ENCODE measurements around the gene TSG101.
A peak's percentile ranks its signal among the peaks of the same experiment; 100 is the strongest.

TSG101 gene

DNA sequence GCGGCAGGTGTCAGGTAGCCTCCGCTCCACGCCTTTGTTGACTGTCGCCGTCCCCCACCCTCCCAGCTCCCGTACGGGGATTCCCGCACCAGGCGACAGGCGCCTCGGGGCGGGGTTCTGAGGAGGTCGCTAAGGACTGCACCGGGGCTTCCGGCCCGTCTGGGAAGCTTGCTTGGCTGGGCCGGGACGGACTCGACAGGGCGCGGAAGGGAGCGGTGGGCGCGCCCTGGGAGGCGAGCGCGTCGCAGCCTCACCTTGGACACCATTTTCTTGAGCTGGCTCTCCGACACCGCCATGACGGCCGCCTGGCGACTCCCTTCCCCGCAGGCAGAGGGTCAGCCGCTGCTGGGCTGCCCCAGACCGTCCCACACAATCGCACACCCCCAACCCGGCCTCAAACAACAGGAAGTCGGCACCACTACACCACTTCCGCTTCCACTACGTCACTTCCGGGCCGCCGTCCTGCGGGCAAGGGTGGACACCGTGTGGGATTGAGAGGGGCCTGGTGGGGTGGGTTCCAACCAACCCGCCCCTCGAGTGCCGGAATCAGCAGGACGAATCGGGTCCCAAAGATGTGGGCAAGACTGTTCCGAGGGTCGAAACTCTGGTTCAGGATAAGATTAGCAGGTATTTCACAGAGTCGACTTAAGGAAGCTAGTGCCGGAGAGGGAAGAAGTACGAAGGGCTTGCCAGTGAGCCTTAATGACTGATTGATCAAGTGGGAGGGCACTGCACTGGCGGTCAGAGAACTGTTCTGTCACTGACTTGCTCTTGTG, at the start of gene TSG101:
Gene TSG101, minus strand, starts transcription at position 422 of the 776 bp plus-strand sequence. Its CDS starts 126 bp downstream, at position 296.
- DNase-seq (ENCODE audit: low read depth in 2 of 2): peak; percentile 85 to 90

- DNase-seq (ENCODE audit: low read depth in 2 of 2): no peak
Observed at GRCh38 chr11:18575361-18575760, 48.6 kb upstream of the TSG101 start.

DNA sequence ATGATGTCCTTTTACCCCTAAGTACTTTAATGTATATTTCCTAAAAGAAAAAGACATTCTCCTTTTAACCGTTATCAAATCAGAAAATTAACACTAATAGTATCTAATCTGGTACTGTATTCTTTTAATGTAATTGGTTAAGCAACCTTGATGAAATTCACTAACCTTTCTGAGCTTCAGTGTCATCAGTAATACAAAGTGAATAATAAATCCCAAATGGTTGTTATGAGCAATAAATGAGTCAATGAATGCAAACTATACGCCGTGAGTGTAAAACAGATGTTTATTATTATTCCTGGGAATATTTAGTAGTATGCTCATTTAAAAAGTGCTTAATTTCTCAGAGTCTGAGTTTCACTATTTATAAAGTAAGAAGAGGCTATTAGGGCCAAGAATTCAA, 40.3 kb upstream of the TSG101 start:
- no peak for DNase-seq (ENCODE audit: low read depth in 2 of 2)

- no peak for DNase-seq (ENCODE audit: low read depth in 2 of 2)
Observed at GRCh38 chr11:18566406-18566805, 39.7 kb upstream of the TSG101 start.

GRCh38 chr11:18564149-18564548, 37.4 kb upstream of the TSG101 start:
- no peak for DNase-seq (ENCODE audit: low read depth in 2 of 2)

- DNase-seq (ENCODE audit: low read depth in 2 of 2): no peak
Observed at GRCh38 chr11:18563090-18563730, 36.5 kb upstream of the TSG101 start.

- no peak for DNase-seq (ENCODE audit: low read depth in 2 of 2)
Observed at GRCh38 chr11:18548001-18548400, 21.3 kb upstream of the TSG101 start.

GRCh38 chr11:18540207-18541009, 13.7 kb upstream of the TSG101 start:
- DNase-seq (ENCODE audit: low read depth in 2 of 2): no peak

DNA sequence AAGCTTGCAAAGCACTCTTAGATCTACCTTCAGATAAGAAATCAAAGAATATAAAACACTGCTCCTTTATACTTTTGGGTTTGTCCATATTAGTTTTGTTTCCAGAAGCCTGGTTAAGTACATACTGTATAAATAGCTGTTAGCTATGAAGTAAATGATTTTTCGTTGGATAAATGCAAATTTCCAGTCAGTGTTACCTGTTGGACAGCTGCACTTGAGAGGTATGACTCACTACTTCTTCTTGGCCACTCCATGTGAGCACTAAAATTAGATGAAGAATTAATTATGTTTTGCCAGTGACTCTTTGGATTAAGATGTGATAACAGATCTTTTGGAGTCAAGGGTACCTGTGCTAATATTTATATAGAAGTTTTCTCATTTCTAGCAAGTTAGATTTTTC, 9.5 kb upstream of the TSG101 start:
- DNase-seq (ENCODE audit: low read depth in 2 of 2): no peak

GRCh38 chr11:18534245-18534644, 7.5 kb upstream of the TSG101 start:
- no peak for DNase-seq (ENCODE audit: low read depth in 2 of 2)

DNA sequence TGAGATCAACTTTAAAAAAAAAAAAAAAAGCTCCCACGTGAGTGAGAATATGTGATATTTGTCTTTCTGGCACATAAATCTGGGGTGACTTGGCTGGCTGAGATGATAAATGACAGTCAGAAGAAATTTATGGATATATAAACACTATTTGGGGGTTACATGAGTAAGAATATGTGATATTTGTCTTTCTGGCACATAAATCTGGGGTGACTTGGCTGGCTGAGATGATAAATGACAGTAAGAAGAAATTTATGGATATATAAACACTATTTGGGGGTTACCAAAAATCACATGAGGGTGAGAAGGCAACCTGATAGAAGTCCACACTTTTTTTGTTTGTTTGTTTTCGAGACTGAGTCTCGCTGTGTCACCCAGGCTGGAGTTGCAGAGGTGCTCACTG, 6.6 kb upstream of the TSG101 start:
- DNase-seq (ENCODE audit: low read depth in 2 of 2): no peak

DNA sequence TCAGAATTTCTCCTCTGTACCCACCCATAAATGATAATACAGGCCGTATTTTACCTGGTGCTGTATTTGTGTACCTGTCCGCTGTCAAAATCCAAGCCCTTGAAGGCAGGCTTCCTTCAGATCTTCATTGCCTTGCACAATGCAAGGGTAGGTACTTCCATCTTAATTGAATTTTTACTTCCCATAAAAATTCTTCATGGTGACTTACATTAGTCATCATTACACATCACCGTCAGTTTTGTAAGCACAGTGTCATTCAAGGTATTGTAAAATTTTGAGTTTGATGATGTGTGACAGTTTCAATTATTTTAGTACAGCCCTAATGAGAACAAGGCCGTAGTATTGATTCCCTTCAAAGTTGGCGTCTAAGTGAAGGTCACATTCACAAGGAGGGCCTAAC, 770 bp upstream of the TSG101 start:
- DNase-seq (ENCODE audit: low read depth in 2 of 2): no peak

- no peak for DNase-seq (ENCODE audit: low read depth in 2 of 2)
Observed at GRCh38 chr11:18526130-18526520, 617 bp downstream of the TSG101 start.

GRCh38 chr11:18524248-18524647, 2.5 kb downstream of the TSG101 start:
- no peak for DNase-seq (ENCODE audit: low read depth in 2 of 2)

- DNase-seq (ENCODE audit: low read depth in 2 of 2): no peak
Observed at GRCh38 chr11:18523084-18523483, 3.7 kb downstream of the TSG101 start.

DNA sequence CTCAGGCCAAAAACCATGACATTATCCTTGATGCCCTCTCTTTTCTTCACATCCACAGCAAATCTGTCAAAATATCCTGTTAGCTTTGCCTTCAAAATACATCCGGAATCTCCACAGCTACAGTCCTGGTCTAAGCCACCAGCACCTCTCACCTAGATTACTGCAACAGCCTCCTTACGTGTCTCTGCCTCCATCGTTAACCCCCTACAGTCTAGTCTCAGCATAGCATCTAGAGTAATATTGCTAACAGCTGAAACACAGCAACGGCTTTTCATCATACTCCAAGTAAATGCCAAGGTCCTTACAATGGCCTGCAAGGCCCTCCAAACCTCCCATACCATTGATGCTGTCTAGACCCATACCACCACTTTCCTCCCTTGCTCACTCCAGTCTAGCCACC, 4.4 kb downstream of the TSG101 start:
- DNase-seq (ENCODE audit: low read depth in 2 of 2): no peak

DNA sequence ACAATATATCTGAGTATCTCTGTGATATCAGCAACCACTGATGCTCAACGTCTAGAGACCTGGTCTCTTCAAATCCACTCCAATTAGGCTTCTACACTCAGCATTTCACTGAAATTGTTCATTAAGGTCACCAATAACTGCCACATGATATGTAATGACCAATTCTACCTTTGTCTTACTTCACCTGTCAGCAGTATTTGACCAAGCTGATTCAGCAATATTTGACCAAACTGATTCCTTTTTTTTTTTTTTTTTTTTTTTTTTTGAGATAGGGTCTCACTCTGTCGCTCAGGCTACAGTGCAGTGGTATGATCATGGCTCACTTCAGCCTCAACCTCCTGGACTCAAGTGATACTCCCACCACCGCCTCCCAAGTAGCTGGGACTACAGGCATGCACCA, 5.6 kb downstream of the TSG101 start:
- no peak for DNase-seq (ENCODE audit: low read depth in 2 of 2)

DNA sequence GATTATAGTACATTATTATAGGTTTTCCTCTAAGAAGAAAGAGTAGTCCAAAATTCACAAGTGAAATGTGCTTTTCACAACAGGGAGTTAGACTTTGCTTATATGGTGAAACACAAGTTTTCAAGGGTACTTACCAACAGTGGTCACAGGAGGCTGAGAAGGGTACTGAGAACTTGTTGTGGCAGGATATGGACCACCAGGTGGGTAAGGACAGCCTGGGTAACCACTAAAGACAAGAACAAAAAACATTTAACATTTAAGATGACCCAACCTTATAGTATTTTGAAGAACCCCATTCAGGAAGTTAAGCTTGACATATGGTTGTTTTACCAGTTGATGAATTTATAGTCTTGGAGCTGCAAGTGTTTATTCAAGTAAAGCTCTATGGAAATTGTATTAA, 24.4 kb downstream of the TSG101 start:
- DNase-seq (ENCODE audit: low read depth in 2 of 2): no peak

GRCh38 chr11:18501629-18502028, 25.1 kb downstream of the TSG101 start:
- DNase-seq (ENCODE audit: low read depth in 2 of 2): no peak

- DNase-seq (ENCODE audit: low read depth in 2 of 2): no peak
Observed at GRCh38 chr11:18498039-18498438, 28.7 kb downstream of the TSG101 start.

- DNase-seq (ENCODE audit: low read depth in 2 of 2): no peak
Observed at GRCh38 chr11:18495703-18496102, 31.0 kb downstream of the TSG101 start.

- no peak for DNase-seq (ENCODE audit: low read depth in 2 of 2)
Observed at GRCh38 chr11:18495271-18495670, 31.5 kb downstream of the TSG101 start.

DNA sequence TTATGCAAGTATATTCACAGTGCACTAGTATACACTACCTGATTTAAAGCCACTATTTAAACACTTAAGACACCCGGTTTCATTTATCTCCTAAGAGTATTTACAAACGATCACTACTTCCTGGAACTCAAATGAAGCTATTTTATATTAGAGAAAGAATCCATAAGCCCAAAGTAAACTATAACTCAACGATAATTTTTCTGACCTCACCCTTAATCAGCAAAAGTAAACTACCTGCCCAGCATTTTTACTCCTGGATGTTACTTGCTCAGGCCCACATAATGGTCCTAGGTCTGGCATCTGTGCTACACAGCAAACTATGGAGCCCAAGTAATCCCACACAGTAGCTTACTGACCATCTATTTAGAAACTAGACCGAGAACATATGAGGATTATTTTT, 33.4 kb downstream of the TSG101 start:
- DNase-seq (ENCODE audit: low read depth in 2 of 2): no peak
